HEK293 (cell line): ENCODE data around the gene SLC16A7.

Experiments
- KLF9 ChIP-seq: fragments of 450-650 bp; formaldehyde crosslinking; IDR thresholded peaks from 2 replicates; pipeline ENCODE4 v1.5.1; 2016; ENCODE audit warnings: missing biosample characterization, missing genetic modification characterization, low read depth
- RBAK ChIP-seq: fragments of 450-650 bp; formaldehyde crosslinking; IDR thresholded peaks from 2 replicates; pipeline ENCODE4 v1.5.1; 2016; ENCODE audit warnings: missing biosample characterization, missing genetic modification characterization
- ZFHX2 ChIP-seq: fragments of 450-650 bp; formaldehyde crosslinking; conservative IDR thresholded peaks from 2 replicates; pipeline ENCODE4 v1.5.1; 2016; ENCODE audit warnings: missing biosample characterization, missing genetic modification characterization
- ZNF202 ChIP-seq: fragments of 450-650 bp; formaldehyde crosslinking; IDR thresholded peaks from 2 replicates; pipeline ENCODE4 v1.5.1; 2016; ENCODE audit warnings: missing biosample characterization, missing genetic modification characterization, borderline replicate concordance
- ZNF239 ChIP-seq: fragments of 450-650 bp; formaldehyde crosslinking; IDR thresholded peaks from 2 replicates; pipeline ENCODE4 v1.5.1; 2016; ENCODE audit warnings: missing biosample characterization, missing genetic modification characterization
- ZNF366 ChIP-seq: fragments of 450-650 bp; formaldehyde crosslinking; conservative IDR thresholded peaks from 2 replicates; pipeline ENCODE4 v1.5.1; 2016; ENCODE audit warnings: missing biosample characterization, missing genetic modification characterization
- ZNF548 ChIP-seq: fragments of 450-650 bp; formaldehyde crosslinking; IDR thresholded peaks from 2 replicates; pipeline ENCODE4 v1.5.1; 2016; ENCODE audit warnings: missing biosample characterization, missing genetic modification characterization
- ZNF792 ChIP-seq: fragments of 450-650 bp; formaldehyde crosslinking; IDR thresholded peaks from 2 replicates; pipeline ENCODE4 v1.5.1; 2016; ENCODE audit warnings: missing biosample characterization, missing genetic modification characterization
- ZSCAN23 ChIP-seq: fragments of 450-650 bp; formaldehyde crosslinking; IDR thresholded peaks from 2 replicates; pipeline ENCODE4 v1.5.1; 2016; ENCODE audit warnings: missing biosample characterization, missing genetic modification characterization
- TF ChIP-seq, protein P1 (sequence below): fragments of 450-650 bp; formaldehyde crosslinking; IDR thresholded peaks from 2 replicates; pipeline ENCODE4 v1.5.1; 2016; ENCODE audit warnings: missing biosample characterization, missing genetic modification characterization
- TF ChIP-seq, protein P2 (sequence below): fragments of 450-650 bp; formaldehyde crosslinking; IDR thresholded peaks from 2 replicates; pipeline ENCODE4 v1.5.1; 2016; ENCODE audit warnings: missing biosample characterization, missing genetic modification characterization
- TF ChIP-seq, protein P3 (sequence below): fragments of 450-650 bp; formaldehyde crosslinking; IDR thresholded peaks from 2 replicates; pipeline ENCODE4 v1.5.1; 2016; ENCODE audit warnings: missing biosample characterization, missing genetic modification characterization

DNA sequence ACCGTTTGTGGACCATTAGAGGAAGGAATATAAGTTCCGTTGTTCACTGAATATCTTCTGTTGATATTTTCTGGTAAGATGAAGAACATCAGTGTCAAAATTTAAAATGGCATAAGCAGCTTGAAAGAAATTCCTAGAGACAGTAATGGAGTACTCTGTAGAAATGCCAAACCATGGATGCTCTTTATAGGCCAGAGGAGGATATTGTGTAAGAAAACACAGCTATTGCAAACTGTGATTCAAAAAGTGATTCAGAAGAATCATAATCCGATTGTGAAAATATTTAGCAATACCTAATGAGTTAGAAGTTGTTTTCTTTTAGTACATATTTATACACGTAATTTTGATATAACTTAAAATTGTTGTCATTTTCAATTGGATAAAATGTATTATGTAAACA is 102.8 kb downstream of the SLC16A7 start:
- TF ChIP-seq ZNF202 (tag by site-specific recombination) (no peak), ZNF792 (tag by site-specific recombination) (no peak), ZNF548 (tag by site-specific recombination) (no peak), ZNF366 (tag by site-specific recombination) (no peak), RBAK (tag by site-specific recombination) (no peak), KLF9 (tag by site-specific recombination) (no peak), ZSCAN23 (tag by site-specific recombination) (no peak), ZNF239 (tag by site-specific recombination) (no peak), ZFHX2 (tag by site-specific recombination) (no peak)
- TF ChIP-seq, protein P1, sequence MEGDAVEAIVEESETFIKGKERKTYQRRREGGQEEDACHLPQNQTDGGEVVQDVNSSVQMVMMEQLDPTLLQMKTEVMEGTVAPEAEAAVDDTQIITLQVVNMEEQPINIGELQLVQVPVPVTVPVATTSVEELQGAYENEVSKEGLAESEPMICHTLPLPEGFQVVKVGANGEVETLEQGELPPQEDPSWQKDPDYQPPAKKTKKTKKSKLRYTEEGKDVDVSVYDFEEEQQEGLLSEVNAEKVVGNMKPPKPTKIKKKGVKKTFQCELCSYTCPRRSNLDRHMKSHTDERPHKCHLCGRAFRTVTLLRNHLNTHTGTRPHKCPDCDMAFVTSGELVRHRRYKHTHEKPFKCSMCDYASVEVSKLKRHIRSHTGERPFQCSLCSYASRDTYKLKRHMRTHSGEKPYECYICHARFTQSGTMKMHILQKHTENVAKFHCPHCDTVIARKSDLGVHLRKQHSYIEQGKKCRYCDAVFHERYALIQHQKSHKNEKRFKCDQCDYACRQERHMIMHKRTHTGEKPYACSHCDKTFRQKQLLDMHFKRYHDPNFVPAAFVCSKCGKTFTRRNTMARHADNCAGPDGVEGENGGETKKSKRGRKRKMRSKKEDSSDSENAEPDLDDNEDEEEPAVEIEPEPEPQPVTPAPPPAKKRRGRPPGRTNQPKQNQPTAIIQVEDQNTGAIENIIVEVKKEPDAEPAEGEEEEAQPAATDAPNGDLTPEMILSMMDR (tag by site-specific recombination), result no peak
- TF ChIP-seq, protein P2, sequence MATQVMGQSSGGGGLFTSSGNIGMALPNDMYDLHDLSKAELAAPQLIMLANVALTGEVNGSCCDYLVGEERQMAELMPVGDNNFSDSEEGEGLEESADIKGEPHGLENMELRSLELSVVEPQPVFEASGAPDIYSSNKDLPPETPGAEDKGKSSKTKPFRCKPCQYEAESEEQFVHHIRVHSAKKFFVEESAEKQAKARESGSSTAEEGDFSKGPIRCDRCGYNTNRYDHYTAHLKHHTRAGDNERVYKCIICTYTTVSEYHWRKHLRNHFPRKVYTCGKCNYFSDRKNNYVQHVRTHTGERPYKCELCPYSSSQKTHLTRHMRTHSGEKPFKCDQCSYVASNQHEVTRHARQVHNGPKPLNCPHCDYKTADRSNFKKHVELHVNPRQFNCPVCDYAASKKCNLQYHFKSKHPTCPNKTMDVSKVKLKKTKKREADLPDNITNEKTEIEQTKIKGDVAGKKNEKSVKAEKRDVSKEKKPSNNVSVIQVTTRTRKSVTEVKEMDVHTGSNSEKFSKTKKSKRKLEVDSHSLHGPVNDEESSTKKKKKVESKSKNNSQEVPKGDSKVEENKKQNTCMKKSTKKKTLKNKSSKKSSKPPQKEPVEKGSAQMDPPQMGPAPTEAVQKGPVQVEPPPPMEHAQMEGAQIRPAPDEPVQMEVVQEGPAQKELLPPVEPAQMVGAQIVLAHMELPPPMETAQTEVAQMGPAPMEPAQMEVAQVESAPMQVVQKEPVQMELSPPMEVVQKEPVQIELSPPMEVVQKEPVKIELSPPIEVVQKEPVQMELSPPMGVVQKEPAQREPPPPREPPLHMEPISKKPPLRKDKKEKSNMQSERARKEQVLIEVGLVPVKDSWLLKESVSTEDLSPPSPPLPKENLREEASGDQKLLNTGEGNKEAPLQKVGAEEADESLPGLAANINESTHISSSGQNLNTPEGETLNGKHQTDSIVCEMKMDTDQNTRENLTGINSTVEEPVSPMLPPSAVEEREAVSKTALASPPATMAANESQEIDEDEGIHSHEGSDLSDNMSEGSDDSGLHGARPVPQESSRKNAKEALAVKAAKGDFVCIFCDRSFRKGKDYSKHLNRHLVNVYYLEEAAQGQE (tag by site-specific recombination), result no peak
- TF ChIP-seq, protein P3, sequence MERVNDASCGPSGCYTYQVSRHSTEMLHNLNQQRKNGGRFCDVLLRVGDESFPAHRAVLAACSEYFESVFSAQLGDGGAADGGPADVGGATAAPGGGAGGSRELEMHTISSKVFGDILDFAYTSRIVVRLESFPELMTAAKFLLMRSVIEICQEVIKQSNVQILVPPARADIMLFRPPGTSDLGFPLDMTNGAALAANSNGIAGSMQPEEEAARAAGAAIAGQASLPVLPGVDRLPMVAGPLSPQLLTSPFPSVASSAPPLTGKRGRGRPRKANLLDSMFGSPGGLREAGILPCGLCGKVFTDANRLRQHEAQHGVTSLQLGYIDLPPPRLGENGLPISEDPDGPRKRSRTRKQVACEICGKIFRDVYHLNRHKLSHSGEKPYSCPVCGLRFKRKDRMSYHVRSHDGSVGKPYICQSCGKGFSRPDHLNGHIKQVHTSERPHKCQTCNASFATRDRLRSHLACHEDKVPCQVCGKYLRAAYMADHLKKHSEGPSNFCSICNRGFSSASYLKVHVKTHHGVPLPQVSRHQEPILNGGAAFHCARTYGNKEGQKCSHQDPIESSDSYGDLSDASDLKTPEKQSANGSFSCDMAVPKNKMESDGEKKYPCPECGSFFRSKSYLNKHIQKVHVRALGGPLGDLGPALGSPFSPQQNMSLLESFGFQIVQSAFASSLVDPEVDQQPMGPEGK, result no peak
